ENCODE measurements around the gene SORCS2. TPM values are rescaled to one million over a fixed set of nuclear protein-coding genes. Genes with fewer than 3 reads are reported as not detected.

SORCS2 gene
- total RNA-seq, 1 donor from 2014 or later, result 10.9 TPM

DNA sequence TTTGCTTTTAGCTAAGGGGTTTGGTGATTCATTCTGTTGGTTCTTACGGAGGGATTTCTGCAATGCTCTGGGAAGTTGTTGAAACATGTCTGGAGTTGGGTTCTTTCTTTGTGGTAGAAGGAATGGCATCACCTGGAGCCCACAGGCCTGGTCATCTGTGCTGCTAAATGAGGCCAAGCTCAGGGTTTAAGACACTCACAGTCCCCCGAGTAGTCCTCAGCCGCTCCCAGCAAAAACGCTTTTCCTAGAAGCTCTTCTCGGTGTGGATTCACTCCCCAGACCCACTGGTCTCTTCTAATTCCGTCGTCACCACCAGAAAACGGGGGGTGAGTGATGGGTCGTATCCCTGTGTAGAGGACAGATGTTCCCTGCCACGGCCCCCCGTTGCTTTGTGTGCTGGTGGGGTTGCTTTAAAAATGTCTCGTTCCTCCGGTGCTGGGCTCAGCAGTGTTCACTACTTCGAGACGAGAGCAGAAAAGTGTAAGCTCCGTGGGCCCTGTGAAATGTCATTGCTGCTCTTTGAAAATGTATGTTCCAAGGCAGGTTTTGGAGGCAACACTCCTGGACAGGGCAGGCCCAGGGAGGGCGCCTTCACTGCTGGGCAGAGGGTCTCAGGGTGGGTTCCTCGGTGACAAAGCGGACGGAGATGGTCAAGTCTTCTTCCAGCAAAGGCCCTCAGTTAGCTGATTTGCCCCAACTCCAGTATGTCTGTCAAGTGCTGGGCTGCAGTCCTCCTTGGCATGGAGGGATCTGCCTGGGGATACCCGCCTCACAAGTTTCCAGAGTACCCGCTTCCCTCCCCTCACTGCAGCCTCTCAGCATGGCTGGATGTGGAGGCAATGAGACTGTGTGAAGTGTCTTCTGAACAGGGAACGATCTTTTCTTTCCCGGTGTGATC lies 205.1 kb downstream of the SORCS2 start:
- Mint-ChIP-seq H3K27me3 (ENCODE audit: low read depth) (peaks cover 41% of the 10 kb centered on the region), H3K4me1 (ENCODE audit: low read depth) (peaks cover 35% of the 10 kb centered on the region), H3K9me3 (ENCODE audit: low read depth) (peaks cover 8% of the 10 kb centered on the region), H3K36me3 (ENCODE audit: low read depth) (peaks cover 6% of the 10 kb centered on the region), H3K4me3 (ENCODE audit: unreplicated experiment) (no peak overlapping the region), H3K27ac (ENCODE audit: unreplicated experiment) (no peak overlapping the region)
- TF ChIP-seq, protein P1, sequence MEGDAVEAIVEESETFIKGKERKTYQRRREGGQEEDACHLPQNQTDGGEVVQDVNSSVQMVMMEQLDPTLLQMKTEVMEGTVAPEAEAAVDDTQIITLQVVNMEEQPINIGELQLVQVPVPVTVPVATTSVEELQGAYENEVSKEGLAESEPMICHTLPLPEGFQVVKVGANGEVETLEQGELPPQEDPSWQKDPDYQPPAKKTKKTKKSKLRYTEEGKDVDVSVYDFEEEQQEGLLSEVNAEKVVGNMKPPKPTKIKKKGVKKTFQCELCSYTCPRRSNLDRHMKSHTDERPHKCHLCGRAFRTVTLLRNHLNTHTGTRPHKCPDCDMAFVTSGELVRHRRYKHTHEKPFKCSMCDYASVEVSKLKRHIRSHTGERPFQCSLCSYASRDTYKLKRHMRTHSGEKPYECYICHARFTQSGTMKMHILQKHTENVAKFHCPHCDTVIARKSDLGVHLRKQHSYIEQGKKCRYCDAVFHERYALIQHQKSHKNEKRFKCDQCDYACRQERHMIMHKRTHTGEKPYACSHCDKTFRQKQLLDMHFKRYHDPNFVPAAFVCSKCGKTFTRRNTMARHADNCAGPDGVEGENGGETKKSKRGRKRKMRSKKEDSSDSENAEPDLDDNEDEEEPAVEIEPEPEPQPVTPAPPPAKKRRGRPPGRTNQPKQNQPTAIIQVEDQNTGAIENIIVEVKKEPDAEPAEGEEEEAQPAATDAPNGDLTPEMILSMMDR (IDR thresholded peaks at IDR 0.05), result no peak
- no peak for DNase-seq (ENCODE audit: low spot score)

DNA sequence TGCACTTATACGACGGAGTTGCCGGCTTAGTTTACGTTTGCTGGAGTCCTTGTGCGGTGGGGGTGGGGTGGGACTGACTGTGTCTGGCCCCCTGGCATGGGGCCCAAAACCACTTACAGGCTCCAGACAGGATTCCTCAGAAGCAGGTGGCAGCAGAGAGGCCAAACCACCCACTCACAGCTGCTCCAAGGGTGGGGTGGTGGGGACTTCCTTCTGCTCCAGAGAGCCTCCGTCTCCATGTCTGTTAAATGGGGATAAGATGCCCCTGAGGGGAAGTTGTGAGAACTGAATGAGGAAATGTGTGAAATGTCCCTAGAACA lies 205.7 kb downstream of the SORCS2 start:
- H3K9me3 Mint-ChIP-seq (ENCODE audit: low read depth), result peaks cover 8% of the 10 kb centered on the region
- peaks cover 46% of the 10 kb centered on the region for H3K27me3 Mint-ChIP-seq (ENCODE audit: low read depth)
- H3K36me3 Mint-ChIP-seq (ENCODE audit: low read depth), result peaks cover 6% of the 10 kb centered on the region
- H3K27ac Mint-ChIP-seq (ENCODE audit: unreplicated experiment), result no peak overlapping the region
- H3K4me1 Mint-ChIP-seq (ENCODE audit: low read depth), result peaks cover 29% of the 10 kb centered on the region
- TF ChIP-seq, protein P1 (IDR thresholded peaks at IDR 0.05), result peak; percentile 39
- no peak overlapping the region for H3K4me3 Mint-ChIP-seq (ENCODE audit: unreplicated experiment)
- DNase-seq (ENCODE audit: low spot score), result no peak

DNA sequence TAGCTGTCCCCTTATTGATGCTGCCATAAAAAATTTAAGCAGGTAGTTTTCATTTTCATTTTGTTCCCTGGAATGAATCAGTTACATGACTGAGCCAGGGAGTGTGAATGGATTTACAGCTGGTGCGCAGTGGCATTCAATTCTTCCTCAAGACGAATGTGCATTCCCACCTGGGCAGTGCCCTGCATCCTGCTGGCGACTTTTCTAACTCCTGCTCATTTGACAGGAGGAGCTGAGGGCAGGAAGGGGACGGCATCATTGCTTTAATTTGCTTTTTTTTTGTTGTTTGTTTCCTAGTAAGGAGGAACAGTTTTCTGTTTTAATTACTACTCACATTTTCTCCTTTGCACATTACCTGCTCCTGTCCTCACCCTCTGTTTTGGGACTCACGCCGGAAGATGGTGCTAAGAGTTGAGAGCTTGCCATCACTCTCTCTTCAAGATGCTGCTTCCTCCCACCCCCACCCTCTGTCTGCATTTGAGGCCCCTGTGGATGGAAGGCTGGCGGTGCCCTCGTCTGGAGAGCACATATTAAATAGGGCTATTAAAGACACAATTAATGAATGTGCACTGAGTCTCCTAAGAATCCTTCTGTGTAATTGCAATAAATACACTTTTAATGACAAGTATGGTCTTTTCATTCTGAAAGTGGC lies 206.6 kb downstream of the SORCS2 start:
- Mint-ChIP-seq H3K27me3 (ENCODE audit: low read depth) (peaks cover 46% of the 10 kb centered on the region), H3K9me3 (ENCODE audit: low read depth) (peaks cover 8% of the 10 kb centered on the region), H3K27ac (ENCODE audit: unreplicated experiment) (no peak overlapping the region), H3K4me1 (ENCODE audit: low read depth) (peaks cover 20% of the 10 kb centered on the region), H3K36me3 (ENCODE audit: low read depth) (peaks cover 6% of the 10 kb centered on the region), H3K4me3 (ENCODE audit: unreplicated experiment) (no peak overlapping the region)
- peak; percentile 29 for DNase-seq (ENCODE audit: low spot score)
- TF ChIP-seq, protein P1 (IDR thresholded peaks at IDR 0.05), result no peak

DNA sequence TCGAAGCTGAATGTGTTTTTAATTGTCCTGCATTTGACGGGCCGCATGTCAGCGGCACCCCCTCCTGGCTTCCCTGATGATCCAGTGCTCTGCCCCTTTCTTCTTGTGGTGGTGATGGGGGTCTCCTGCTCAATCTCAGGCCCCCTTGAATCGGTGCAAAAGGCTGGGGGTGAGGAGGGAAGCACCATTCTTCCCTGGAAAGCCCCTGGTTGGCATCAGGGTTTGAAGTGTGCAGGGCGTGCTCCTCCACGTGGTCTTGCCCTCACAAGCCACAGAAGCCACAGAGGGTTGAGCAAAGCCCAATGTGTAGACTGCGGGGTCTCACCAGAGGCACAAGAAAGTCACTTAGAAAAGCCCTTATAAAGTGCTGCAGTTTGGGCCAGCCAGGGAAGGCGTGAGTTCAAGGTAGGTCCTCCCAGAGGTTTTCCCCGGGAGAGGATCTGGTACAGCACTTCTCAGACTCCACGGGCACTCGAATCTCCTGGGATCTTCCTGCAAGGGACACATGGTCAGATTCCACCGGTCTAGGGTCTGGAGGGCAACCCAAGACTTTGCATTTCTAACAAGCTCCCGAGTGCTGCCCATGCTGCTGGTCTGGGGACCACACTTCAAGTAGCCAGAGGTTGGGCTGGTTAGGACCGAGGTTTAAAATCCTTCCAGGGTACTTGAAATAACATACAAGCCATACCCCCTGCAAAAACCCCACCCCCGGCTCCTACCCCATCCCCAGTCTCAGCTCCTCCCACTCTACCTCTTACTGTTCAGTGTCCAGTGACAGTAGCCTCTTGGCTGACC lies 207.3 kb downstream of the SORCS2 start:
- peak; percentile 38 for DNase-seq (ENCODE audit: low spot score)
- Mint-ChIP-seq H3K36me3 (ENCODE audit: low read depth) (peaks cover 7% of the 10 kb centered on the region), H3K4me3 (ENCODE audit: unreplicated experiment) (no peak overlapping the region), H3K27me3 (ENCODE audit: low read depth) (peaks cover 50% of the 10 kb centered on the region), H3K9me3 (ENCODE audit: low read depth) (peaks cover 11% of the 10 kb centered on the region), H3K4me1 (ENCODE audit: low read depth) (peaks cover 18% of the 10 kb centered on the region), H3K27ac (ENCODE audit: unreplicated experiment) (no peak overlapping the region)
- TF ChIP-seq, protein P1 (IDR thresholded peaks at IDR 0.05), result no peak

Measured in chondrocyte (in vitro differentiated cells).